HS-27A (cell line): ENCODE data around the gene TEX54.
A peak's percentile ranks its signal among the peaks of the same experiment; 100 is the strongest.
"Not testable (repeated sequence)": the region's sequence is repeated elsewhere in the genome, so short reads cannot be mapped to it uniquely, and the experiment has no call there.

Experiments
- DNase-seq: peaks from one replicate; pipeline ENCODE4 v3.0.0-alpha.2; 2012; ENCODE audit warnings: low read depth, missing footprints

TEX54 gene

GRCh38 chr11:62835336-62835735 lies 2.7 kb upstream of the TEX54 start:
- no peak for DNase-seq

- DNase-seq: peak; percentile 99
Observed at GRCh38 chr11:62831520-62832335, 913 bp downstream of the TEX54 start, which contains the start of gene STX5. Gene STX5 (minus strand): TSS chr11:62832051. CDS start chr11:62831243, 808 bp downstream.

- no peak for DNase-seq
Observed at GRCh38 chr11:62830904-62831519, 1.6 kb downstream of the TEX54 start.

GRCh38 chr11:62828130-62828529 lies 4.5 kb downstream of the TEX54 start:
- DNase-seq: not testable (repeated sequence)

GRCh38 chr11:62823677-62824076 lies 9.0 kb downstream of the TEX54 start:
- DNase-seq: no peak

- DNase-seq: no peak
Observed at GRCh38 chr11:62817129-62817528, 15.5 kb downstream of the TEX54 start.

- DNase-seq: no peak
Observed at GRCh38 chr11:62816557-62816956, 16.1 kb downstream of the TEX54 start.

- no peak for DNase-seq
Observed at GRCh38 chr11:62811659-62812058, 21.0 kb downstream of the TEX54 start.

- no peak for DNase-seq
Observed at GRCh38 chr11:62810748-62811147, 21.9 kb downstream of the TEX54 start.

GRCh38 chr11:62806611-62807121 lies 26.0 kb downstream of the TEX54 start:
- no peak for DNase-seq

- DNase-seq: no peak
Observed at GRCh38 chr11:62805961-62806441, 26.6 kb downstream of the TEX54 start.

- peak; percentile 89 for DNase-seq
Observed at GRCh38 chr11:62805076-62805892, 27.4 kb downstream of the TEX54 start, which contains the start of gene NXF1. Gene NXF1 (minus strand): TSS chr11:62805440. CDS start chr11:62805356, 84 bp downstream.

GRCh38 chr11:62804310-62805075 lies 28.1 kb downstream of the TEX54 start:
- DNase-seq: no peak

- no peak for DNase-seq
Observed at GRCh38 chr11:62801071-62801470, 31.6 kb downstream of the TEX54 start.

GRCh38 chr11:62799486-62799885 lies 33.2 kb downstream of the TEX54 start:
- no peak for DNase-seq

GRCh38 chr11:62796281-62796680 lies 36.4 kb downstream of the TEX54 start:
- no peak for DNase-seq

- no peak for DNase-seq
Observed at GRCh38 chr11:62794201-62794775, 38.4 kb downstream of the TEX54 start.

- no peak for DNase-seq
Observed at GRCh38 chr11:62792202-62792575, 40.5 kb downstream of the TEX54 start.

- DNase-seq: no peak
Observed at GRCh38 chr11:62791501-62792201, 41.0 kb downstream of the TEX54 start, which contains the start of gene TMEM223. Gene TMEM223 (minus strand): TSS chr11:62792006. CDS start chr11:62791994, 12 bp downstream.

GRCh38 chr11:62789576-62789975 lies 43.1 kb downstream of the TEX54 start:
- DNase-seq: no peak
